Thyroid gland (tissue), 4 donors: ENCODE data around the gene KCNG1. TPM values are rescaled to one million over a fixed set of nuclear protein-coding genes. Genes with fewer than 3 reads are reported as not detected.

Source experiments
- DNase-seq, 2 donors: peaks; one replicate each; pipeline ENCODE4 v3.0.0-alpha.2; 2019
- H3K27ac ChIP-seq, 3 donors: fragments of 200-600 bp; sonication (generic); 1 replicate in 2 of 3; 2 replicates in 1 of 3; pipeline ENCODE4 v1.5.1; 2016 to 2019; ENCODE audit warnings: mild to moderate bottlenecking in 1 of 3, moderate library complexity in 1 of 3
- H3K27me3 ChIP-seq: fragments of 200-600 bp; sonication (generic); one replicate; pipeline ENCODE4 v1.5.1; 2019
- H3K36me3 ChIP-seq, 2 donors: fragments of 200-600 bp; sonication (generic); one replicate each; pipeline ENCODE4 v1.5.1; 2016 to 2019
- H3K4me1 ChIP-seq, 2 donors: fragments of 200-600 bp; sonication (generic); one replicate each; pipeline ENCODE4 v1.5.1; 2017 to 2019
- H3K4me3 ChIP-seq, 3 donors: fragments of 200-600 bp; sonication (generic); replicated peaks in 1 of 3; 1 replicate in 2 of 3; 2 replicates in 1 of 3; pipeline ENCODE4 v1.5.1; 2016; ENCODE audit warnings: mild to moderate bottlenecking in 1 of 3
- H3K9me3 ChIP-seq: fragments of 200-600 bp; sonication (generic); one replicate; pipeline ENCODE4 v1.5.1; 2017
- CTCF ChIP-seq, 6 experiments: fragments of 200-600 bp in 3 of 6; fragments of 450-650 bp in 3 of 6; sonication (generic) in 3 of 6; IDR thresholded peaks; one replicate each; pipeline ENCODE4 v1.5.1; 2016 to 2019; ENCODE audit warnings: antibody characterized with exemption in 6 of 6, mild to moderate bottlenecking in 2 of 6, inconsistent platforms in 1 of 6, moderate library complexity in 1 of 6
- POLR2A ChIP-seq, 2 donors: fragments of 450-650 bp; IDR thresholded peaks; one replicate each; pipeline ENCODE4 v1.6.1; 2017; ENCODE audit warnings: antibody characterized with exemption in 2 of 2, mild to moderate bottlenecking in 2 of 2, moderate library complexity in 1 of 2
- WGBS, 2 donors: methylation state at CpG; one replicate each; pipeline ENCODE4 v1.1.5; 2017; 5-methylcytosine and 5-hydroxymethylcytosine counted together
- intact Hi-C: fragments of 100-400 bp; cut with DNase I; formaldehyde crosslinking; loops from one replicate; pipeline ENCODE4 v1.15.1; 2023
- total RNA-seq, 4 donors: library from RNA; depleted of rRNA; stranded (reverse); fragments of >200 nt; gene quantifications; one replicate each; pipeline ENCODE4 v1.2.3, GENCODE V29; 2016

Gene KCNG1
- total RNA-seq, 4 donors from 2014 or later: 0.13 TPM; not detected in 3

DNA sequence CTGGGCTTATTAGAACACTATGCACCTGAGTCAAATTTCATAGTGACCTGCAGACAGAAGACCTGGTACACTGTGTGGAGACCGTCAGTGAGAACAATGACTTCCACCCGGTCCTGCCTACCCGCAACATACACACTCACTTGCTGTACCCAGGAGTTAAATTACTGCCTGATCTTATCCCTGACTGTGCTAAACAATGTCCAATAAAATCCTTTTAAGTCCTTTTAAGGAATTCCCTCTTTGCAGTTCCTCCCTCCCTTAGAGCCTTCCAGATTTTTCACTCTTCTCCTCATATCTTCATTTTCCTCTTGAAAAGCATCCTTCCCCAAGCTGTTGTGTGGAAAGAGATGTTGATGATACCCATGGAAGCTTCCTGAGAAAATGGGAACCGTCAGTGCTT lies 3.4 kb upstream of the KCNG1 start:
- no peak for TF ChIP-seq CTCF (IDR thresholded peaks at IDR 0.05)
- no peak for TF ChIP-seq POLR2A (IDR thresholded peaks at IDR 0.05)
- DNase-seq: no peak
- Histone ChIP-seq H3K4me1 (peaks cover 4 to 15% of the 10 kb centered on the region in 2 donors), H3K36me3 (no peaks in the 10 kb centered on the region), H3K27ac (no peak overlapping the region), H3K9me3 (no peaks in the 10 kb centered on the region), H3K4me3 (no peak overlapping the region), H3K27me3 (peaks cover 14% of the 10 kb centered on the region)
- intact Hi-C loops: no loop called here
- WGBS, 2 donors: 48 to 70% methylated on average over 4 of the region's 4 CpGs

GRCh38 chr20:51024761-51025160 lies 1.9 kb upstream of the KCNG1 start:
- TF ChIP-seq POLR2A (IDR thresholded peaks at IDR 0.05) (no peak), CTCF (IDR thresholded peaks at IDR 0.05) (no peak)
- Histone ChIP-seq H3K4me1 (peaks cover 4 to 15% of the 10 kb centered on the region in 2 donors), H3K36me3 (no peaks in the 10 kb centered on the region), H3K4me3 (no peak overlapping the region), H3K27ac (no peak overlapping the region), H3K9me3 (no peaks in the 10 kb centered on the region), H3K27me3 (peaks cover 10% of the 10 kb centered on the region)
- no peak for DNase-seq
- 46 to 50% methylated on average over 1 of the region's 1 CpG for WGBS, 2 donors
- intact Hi-C loops: no loop called here

DNA sequence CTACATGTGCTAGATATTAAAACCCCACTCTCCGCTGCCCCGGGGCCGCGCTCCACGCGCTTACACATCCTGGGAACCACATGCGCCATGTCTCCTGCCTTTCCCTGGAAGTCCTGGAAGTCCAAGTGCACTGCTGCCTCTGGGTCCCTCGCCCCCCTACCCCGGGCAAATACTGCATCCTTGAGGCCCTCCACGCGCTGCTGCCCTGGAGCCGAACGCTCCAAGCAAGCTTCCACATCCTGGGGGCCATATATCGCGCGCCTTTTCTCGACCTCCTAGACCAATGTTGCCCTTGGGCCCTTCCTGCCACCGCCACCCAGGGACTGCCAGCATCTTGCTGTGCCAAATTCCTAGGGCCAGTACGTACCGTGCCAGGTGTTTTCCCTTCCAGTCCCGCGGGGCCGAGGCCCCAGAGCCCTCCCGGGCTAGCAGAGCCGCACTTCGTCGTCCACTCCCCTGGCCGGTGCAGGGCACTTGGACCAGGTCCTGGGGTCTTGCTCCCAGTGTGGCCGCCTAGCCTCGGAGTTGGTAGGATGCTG lies 779 bp upstream of the KCNG1 start:
- intact Hi-C loops: no loop called here
- WGBS, 2 donors: 11 to 33% methylated on average over 19 to 23 of the region's 30 CpGs
- H3K4me3 ChIP-seq: no peak overlapping the region

GRCh38 chr20:51022227-51022802 lies 592 bp downstream of the KCNG1 start:
- WGBS, 2 donors: 6 to 19% methylated on average over 12 to 35 of the region's 39 CpGs
- intact Hi-C loops: no loop called here
- Histone ChIP-seq H3K4me1 (peaks cover 4 to 15% of the 10 kb centered on the region in 2 donors), H3K27me3 (peaks cover 6% of the 10 kb centered on the region), H3K36me3 (no peaks in the 10 kb centered on the region), H3K9me3 (no peaks in the 10 kb centered on the region), H3K27ac (no peak overlapping the region), H3K4me3 (no peak overlapping the region)
- TF ChIP-seq POLR2A (IDR thresholded peaks at IDR 0.05) (no peak), CTCF (IDR thresholded peaks at IDR 0.05) (no peak)
- no peak for DNase-seq

More for the DNA sequence above, 779 bp upstream of the KCNG1 start:
- H3K27me3 ChIP-seq: peaks cover 6% of the 10 kb centered on the region
- TF ChIP-seq CTCF (IDR thresholded peaks at IDR 0.05) (no peak), POLR2A (IDR thresholded peaks at IDR 0.05) (no peak)
- DNase-seq: no peak
- no peaks in the 10 kb centered on the region for H3K9me3 ChIP-seq
- peaks cover 4 to 15% of the 10 kb centered on the region in 2 donors for H3K4me1 ChIP-seq
- no peaks in the 10 kb centered on the region for H3K36me3 ChIP-seq
- H3K27ac ChIP-seq: no peak overlapping the region
